PC-3 (cell line): ENCODE measurements around the gene AK4.

Experiments used
- CTCF ChIP-seq: fragments of 300-600 bp; sonication (generic); conservative IDR thresholded peaks from 2 replicates; pipeline ENCODE4 v1.5.1; 2017; ENCODE audit warnings: antibody characterized with exemption, low read depth, mild to moderate bottlenecking, low read length
- EZH2phosphoT487 ChIP-seq: fragments of 300-600 bp; sonication (generic); IDR thresholded peaks from 2 replicates; pipeline ENCODE4 v1.6.1; 2018; ENCODE audit warnings: mild to moderate bottlenecking, antibody characterized with exemption, low read length, borderline replicate concordance

DNA sequence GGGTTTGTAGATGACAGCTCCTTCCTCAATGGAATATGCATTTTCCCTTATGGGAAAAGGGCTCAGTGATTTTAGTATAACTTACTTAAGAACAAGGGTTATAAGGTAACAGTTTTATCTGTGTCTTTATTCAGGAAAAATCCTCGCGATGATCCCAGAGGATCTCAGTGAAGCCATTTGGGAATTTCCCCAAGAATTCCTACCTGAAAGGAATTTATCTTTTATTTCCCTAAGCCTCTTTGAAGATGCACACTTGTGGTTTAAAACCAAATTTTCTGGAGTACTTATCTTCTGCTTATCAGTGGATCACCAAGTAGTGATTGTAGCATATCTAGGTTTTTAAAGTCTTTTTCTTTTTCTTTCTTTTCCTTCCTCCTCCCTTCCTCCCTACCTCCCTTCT, 58.8 kb downstream of the AK4 start:
- TF ChIP-seq CTCF (no peak), EZH2phosphoT487 (no peak)
